Smooth muscle cell (in vitro differentiated cells): ENCODE results near the gene TKT. TPM values are rescaled to one million over a fixed set of nuclear protein-coding genes. Genes with fewer than 3 reads are reported as not detected.

Experiments used
- DNase-seq: peaks from one replicate; lab custom pipeline; 2025; ENCODE audit not compliant: unreplicated experiment; lab: John Stamatoyannopoulos, UW
- H2AFZ ChIP-seq: fragments of 200-600 bp; sonication (generic); 2 replicates; pipeline ENCODE4 v1.6.0; 2016; ENCODE audit warnings: antibody characterized with exemption, low read depth, mild to moderate bottlenecking
- H3F3A ChIP-seq: fragments of 200-600 bp; sonication (generic); 2 replicates; pipeline ENCODE4 v1.6.0; 2017; ENCODE audit warnings: antibody characterized with exemption, low read depth
- H3K27ac ChIP-seq: fragments of 200-600 bp; sonication (generic); 2 replicates; pipeline ENCODE4 v1.5.1; 2016; ENCODE audit warnings: low read depth, mild to moderate bottlenecking
- H3K27me3 ChIP-seq: fragments of 200-600 bp; sonication (generic); 2 replicates; pipeline ENCODE4 v1.6.1; 2016; ENCODE audit warnings: low read depth, mild to moderate bottlenecking
- H3K36me3 ChIP-seq: fragments of 200-600 bp; sonication (generic); 2 replicates; pipeline ENCODE4 v1.5.1; 2016; ENCODE audit warnings: low read depth
- H3K4me1 ChIP-seq: fragments of 200-600 bp; sonication (generic); 2 replicates; pipeline ENCODE4 v1.5.1; 2016; ENCODE audit warnings: low read depth
- H3K4me2 ChIP-seq: fragments of 200-600 bp; sonication (generic); 2 replicates; pipeline ENCODE4 v1.6.0; 2016; ENCODE audit warnings: mild to moderate bottlenecking
- H3K4me3 ChIP-seq: fragments of 200-600 bp; sonication (generic); 2 replicates; pipeline ENCODE4 v1.5.1; 2016; ENCODE audit warnings: mild to moderate bottlenecking
- H3K79me2 ChIP-seq: fragments of 200-600 bp; sonication (generic); 2 replicates; pipeline ENCODE4 v1.6.0; 2016; ENCODE audit warnings: low read depth, mild to moderate bottlenecking
- H3K9ac ChIP-seq: fragments of 200-600 bp; sonication (generic); 2 replicates; pipeline ENCODE4 v1.6.0; 2016; ENCODE audit warnings: low read depth
- H3K9me3 ChIP-seq: fragments of 200-600 bp; sonication (generic); replicated peaks from 2 replicates; pipeline ENCODE4 v1.5.1; 2016; ENCODE audit warnings: low read depth
- H4K20me1 ChIP-seq: fragments of 200-600 bp; sonication (generic); 2 replicates; pipeline ENCODE4 v1.6.0; 2016; ENCODE audit warnings: low read depth
- WGBS: methylation state at CpG from one replicate; pipeline ENCODE4 v1.1.7; 2016; ENCODE audit warnings: low lambda C conversion rate; 5-methylcytosine and 5-hydroxymethylcytosine counted together
- polyA plus RNA-seq: library from polyadenylated mRNA; unstranded; fragments of >200 nt; fragmentation: Nextera tagmentation; extraction: Ambion mirVana; gene quantifications from 2 replicates; pipeline ENCODE4 v1.2.1, GENCODE V29; 2016
- total RNA-seq: library from RNA; depleted of rRNA; stranded (reverse); fragments of >200 nt; gene quantifications from 2 replicates; pipeline ENCODE4 v1.2.3, GENCODE V29; 2014
- TF ChIP-seq, protein P1 (sequence below): fragments of 200-600 bp; sonication (generic); IDR thresholded peaks from 2 replicates; pipeline ENCODE4 v1.5.1; 2017; ENCODE audit warnings: borderline replicate concordance, mild to moderate bottlenecking, antibody characterized with exemption; ENCODE audit not compliant: insufficient read depth, poor library complexity, severe bottlenecking

TKT gene
- total and polyA plus RNA-seq, 2 experiments from 2014 or later = 124 to 138 TPM

DNA sequence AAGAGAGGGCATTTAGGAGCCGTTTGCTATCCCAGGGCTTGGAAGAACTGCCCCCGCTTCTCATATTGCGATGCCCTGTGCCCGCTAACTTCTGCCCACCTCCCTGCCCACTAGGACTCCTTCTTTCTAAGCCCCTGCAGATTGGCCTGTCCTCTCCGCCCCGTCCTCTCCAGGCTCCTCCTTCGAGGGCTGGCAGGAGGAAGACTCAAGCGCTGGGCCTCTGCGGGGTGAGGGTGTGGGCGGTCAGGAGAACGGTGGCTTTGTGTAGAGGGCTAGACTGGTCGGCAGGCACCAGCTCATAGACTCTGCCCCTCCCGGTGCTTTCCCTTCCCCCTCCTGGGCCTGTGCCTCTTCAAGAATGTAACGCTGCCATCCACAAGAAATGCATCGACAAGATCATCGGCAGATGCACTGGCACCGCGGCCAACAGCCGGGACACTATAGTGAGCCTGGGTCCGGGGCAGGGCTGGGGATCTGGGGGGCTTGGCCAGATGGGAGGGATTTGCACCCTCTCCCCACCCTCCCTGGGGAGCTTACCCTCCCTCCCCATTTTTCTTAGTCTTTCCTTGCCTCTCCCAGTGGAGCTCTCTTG is 73.0 kb downstream of the TKT start:
- TF ChIP-seq, protein P1, sequence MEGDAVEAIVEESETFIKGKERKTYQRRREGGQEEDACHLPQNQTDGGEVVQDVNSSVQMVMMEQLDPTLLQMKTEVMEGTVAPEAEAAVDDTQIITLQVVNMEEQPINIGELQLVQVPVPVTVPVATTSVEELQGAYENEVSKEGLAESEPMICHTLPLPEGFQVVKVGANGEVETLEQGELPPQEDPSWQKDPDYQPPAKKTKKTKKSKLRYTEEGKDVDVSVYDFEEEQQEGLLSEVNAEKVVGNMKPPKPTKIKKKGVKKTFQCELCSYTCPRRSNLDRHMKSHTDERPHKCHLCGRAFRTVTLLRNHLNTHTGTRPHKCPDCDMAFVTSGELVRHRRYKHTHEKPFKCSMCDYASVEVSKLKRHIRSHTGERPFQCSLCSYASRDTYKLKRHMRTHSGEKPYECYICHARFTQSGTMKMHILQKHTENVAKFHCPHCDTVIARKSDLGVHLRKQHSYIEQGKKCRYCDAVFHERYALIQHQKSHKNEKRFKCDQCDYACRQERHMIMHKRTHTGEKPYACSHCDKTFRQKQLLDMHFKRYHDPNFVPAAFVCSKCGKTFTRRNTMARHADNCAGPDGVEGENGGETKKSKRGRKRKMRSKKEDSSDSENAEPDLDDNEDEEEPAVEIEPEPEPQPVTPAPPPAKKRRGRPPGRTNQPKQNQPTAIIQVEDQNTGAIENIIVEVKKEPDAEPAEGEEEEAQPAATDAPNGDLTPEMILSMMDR = no peak
- WGBS = 92% methylated on average over 20 of the region's 20 CpGs
- no peak for DNase-seq

DNA sequence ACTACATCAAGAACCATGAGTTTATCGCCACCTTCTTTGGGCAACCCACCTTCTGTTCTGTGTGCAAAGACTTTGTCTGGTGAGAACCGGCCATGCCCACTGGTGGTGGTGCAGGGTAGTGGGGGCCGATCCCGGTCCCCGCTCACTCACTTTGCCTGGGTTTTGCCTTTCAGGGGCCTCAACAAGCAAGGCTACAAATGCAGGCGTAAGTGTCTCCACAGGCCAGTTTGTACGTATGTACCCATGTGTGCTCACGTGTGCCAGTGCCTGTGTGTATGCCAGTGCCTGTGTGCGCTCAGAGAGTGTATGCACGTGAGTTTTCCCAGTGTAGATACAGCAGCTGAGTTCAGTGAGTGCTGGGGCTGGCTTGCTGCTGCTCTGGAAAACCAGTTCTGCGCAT is 74.3 kb downstream of the TKT start:
- no peaks in the 10 kb centered on the region for H3K36me3 ChIP-seq

More for the DNA sequence above, 73.0 kb downstream of the TKT start:
- Histone ChIP-seq H3K79me2 (no peaks in the 10 kb centered on the region), H3K9ac (no peak overlapping the region), H3K27me3 (no peaks in the 10 kb centered on the region), H3K4me3 (no peak overlapping the region), H3K4me1 (no peaks in the 10 kb centered on the region), H3K4me2 (no peak overlapping the region), H3K9me3 (no peaks in the 10 kb centered on the region), H4K20me1 (no peaks in the 10 kb centered on the region), H3F3A (no peaks in the 10 kb centered on the region), H2AFZ (no peak overlapping the region), H3K36me3 (no peaks in the 10 kb centered on the region), H3K27ac (no peak overlapping the region)

DNA sequence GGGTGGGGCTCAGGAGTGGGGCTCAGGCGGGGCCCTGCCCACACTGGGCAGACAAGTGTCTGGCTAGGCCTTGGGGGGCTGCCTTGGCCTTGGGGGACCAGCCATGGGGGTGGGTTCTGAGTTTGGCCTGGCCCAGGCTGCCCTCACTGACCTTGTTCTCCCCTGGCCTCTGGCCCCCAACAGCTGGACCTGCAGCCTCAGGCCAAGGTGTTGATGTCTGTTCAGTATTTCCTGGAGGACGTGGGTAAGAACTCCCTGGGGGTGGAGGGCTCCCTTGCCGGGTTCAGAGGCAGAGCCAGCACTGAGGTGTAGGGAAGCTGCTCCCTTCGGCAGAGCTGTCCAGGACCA is 74.8 kb downstream of the TKT start:
- no peak overlapping the region for H3K4me3 ChIP-seq
- no peak overlapping the region for H3K9ac ChIP-seq
- no peak overlapping the region for H3K27ac ChIP-seq
- H3F3A ChIP-seq = no peaks in the 10 kb centered on the region
- DNase-seq = no peak
- H3K4me2 ChIP-seq = no peak overlapping the region
- no peaks in the 10 kb centered on the region for H3K27me3 ChIP-seq
- H3K36me3 ChIP-seq = no peaks in the 10 kb centered on the region
- TF ChIP-seq, protein P1 = no peak
- H3K9me3 ChIP-seq = no peaks in the 10 kb centered on the region
- peaks cover 16% of the 10 kb centered on the region for H4K20me1 ChIP-seq
- no peaks in the 10 kb centered on the region for H3K79me2 ChIP-seq
- no peak overlapping the region for H2AFZ ChIP-seq
- no peaks in the 10 kb centered on the region for H3K4me1 ChIP-seq
- WGBS = 90% methylated on average over 3 of the region's 4 CpGs

More for the DNA sequence above, 74.3 kb downstream of the TKT start:
- H3K27ac ChIP-seq = no peak overlapping the region
- H3K9ac ChIP-seq = no peak overlapping the region
- H3K9me3 ChIP-seq = no peaks in the 10 kb centered on the region
- H3K4me2 ChIP-seq = no peak overlapping the region
- peaks cover 11% of the 10 kb centered on the region for H4K20me1 ChIP-seq
- TF ChIP-seq, protein P1 = no peak
- no peaks in the 10 kb centered on the region for H3K4me1 ChIP-seq
- no peaks in the 10 kb centered on the region for H3K27me3 ChIP-seq
- WGBS = 96% methylated on average over 11 of the region's 11 CpGs
- DNase-seq = no peak
- no peaks in the 10 kb centered on the region for H3K79me2 ChIP-seq
- H3K4me3 ChIP-seq = no peak overlapping the region
- no peak overlapping the region for H2AFZ ChIP-seq
- no peaks in the 10 kb centered on the region for H3F3A ChIP-seq
